LNCAP (cell line): ENCODE measurements around the gene MYOF.

Source experiments
- TF ChIP-seq, protein P1 (sequence below): fragments of 450-650 bp; IDR thresholded peaks from 2 replicates; pipeline ENCODE4 v1.5.1; 2017; ENCODE audit warnings: mild to moderate bottlenecking

Gene MYOF

DNA sequence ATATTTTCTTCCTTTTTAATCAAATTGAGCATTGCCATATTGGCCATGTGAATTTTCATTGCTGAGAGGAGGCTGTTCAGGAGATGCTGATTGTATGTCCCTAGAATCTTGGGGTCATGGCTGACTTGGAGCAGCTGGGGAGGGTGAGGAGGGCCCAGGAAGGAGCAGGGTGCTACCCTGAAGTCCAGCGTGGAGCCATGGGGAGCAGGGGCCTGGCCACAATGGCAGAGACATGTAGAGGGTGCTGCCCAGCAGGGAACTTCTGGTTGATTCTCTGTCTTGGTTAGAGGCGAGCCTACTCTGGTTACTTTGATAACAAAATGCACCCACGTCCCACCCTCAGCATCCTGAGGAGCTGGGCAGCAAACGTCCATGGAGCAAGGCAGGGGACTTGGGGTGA, 186.0 kb downstream of the MYOF start:
- TF ChIP-seq, protein P1, sequence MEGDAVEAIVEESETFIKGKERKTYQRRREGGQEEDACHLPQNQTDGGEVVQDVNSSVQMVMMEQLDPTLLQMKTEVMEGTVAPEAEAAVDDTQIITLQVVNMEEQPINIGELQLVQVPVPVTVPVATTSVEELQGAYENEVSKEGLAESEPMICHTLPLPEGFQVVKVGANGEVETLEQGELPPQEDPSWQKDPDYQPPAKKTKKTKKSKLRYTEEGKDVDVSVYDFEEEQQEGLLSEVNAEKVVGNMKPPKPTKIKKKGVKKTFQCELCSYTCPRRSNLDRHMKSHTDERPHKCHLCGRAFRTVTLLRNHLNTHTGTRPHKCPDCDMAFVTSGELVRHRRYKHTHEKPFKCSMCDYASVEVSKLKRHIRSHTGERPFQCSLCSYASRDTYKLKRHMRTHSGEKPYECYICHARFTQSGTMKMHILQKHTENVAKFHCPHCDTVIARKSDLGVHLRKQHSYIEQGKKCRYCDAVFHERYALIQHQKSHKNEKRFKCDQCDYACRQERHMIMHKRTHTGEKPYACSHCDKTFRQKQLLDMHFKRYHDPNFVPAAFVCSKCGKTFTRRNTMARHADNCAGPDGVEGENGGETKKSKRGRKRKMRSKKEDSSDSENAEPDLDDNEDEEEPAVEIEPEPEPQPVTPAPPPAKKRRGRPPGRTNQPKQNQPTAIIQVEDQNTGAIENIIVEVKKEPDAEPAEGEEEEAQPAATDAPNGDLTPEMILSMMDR: no peak

DNA sequence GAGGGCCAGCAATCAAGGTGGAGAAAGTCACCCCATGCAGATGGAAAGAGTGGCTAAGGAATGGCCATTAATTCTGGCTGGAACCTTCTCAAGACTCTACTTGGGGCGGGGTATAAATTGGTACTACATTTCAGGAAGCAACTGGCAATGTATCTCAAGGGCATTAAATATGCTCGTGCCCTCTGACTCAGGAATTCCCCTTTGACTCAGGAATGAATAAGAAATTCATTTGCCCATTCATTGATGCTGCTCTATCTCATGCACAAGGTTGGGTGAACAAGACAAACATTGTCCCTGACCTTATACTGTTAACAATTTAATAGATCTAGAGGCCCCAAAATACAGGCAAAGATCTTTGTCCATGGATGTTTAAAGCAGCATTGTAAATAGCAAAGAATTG, 188.1 kb downstream of the MYOF start:
- TF ChIP-seq, protein P1: no peak

DNA sequence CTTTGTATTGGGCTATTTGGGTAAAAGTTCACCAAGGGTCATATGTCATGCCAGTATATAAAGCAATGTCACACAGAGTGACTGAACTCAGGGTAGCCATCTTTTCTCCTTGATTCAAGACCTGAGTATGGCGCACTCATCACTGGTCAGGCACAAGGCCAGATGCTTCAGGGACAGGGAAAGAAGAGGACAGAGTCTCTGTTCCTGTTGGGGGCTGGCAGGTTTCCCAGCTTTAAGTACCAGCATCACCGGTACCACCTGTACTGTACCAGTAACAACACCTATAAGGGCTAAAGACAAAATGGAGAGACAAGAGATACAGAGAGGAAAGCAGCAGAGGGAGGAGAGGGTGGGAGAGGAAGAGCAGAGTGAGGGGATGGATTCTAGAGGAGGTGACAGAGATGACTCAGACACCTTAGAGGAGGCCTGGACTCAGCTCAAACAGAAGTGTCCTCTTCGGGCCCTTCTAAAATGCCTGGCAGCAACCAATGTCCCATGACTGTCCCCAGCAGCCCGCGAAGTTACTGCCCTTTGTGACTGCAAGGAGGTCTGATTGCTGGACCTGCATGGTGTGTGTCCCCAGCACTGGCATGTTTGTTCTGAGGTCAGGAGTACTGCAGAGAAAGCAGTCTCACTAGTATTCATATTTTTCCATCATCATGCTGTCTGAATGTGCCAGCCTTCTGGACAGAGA, 191.3 kb downstream of the MYOF start:
- TF ChIP-seq, protein P1: no peak

DNA sequence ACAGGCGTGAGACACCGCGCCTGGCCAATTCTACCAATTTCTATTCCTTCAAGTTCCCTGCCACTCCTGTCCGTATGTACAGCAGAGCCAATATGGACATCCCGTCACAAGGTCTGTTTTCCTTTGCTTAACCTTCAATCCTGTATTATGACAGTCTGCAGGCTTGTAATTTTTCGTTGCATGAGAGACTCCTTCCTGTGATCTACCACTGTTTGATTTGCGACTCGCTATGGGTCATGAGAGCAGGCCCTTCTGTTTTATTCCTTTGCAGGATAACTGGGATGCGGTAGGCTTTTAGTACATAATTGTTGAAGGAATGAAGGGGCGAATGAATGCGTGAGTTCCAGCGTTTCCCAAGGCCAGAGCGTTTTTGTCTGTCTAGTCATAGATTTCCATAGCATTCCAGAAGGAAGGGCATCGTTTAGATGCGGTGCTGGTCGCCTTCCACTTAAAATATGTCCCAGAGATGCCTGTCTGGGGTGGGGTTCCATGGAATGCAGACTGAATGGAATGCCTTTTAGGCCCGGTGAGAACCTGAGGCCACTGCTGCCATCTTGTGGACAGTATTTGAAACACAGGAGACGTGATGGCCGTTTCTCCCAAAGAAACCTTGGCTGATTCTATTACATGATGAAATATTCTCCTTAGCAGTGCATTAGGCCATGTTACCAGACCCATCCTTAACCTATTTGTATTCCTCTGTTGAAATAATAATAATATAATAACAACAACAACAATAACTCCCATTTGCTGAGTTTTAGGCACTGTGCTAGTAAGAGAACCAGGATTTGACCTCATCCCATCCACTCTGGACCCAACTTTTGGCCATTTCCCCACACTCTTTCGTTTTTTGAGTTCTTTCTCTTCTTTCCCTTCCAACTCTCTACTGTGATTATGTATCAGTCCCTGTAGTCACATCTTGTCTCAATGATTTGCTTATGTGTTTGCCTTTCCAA, 193.2 kb downstream of the MYOF start:
- TF ChIP-seq, protein P1: peak; percentile 79

DNA sequence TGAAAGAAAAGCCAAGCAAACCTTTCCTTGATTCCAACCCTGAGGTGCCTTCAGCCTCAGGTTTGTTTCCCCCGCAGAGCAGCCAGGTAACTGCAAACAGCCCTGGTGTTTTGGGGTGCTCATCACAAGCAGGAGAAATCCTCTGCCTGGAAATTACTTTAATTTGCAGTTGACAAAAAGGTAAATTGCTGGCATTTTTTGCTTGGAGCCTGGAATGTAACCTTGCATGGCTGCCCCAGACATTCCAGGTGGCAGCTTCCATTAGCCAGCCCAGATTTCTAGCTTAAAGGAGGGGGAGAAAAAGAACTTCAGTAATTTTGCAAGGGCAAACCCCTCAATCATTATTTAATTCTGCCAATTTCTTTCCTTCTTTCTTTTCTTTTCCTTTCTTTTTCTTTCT, 194.4 kb downstream of the MYOF start:
- TF ChIP-seq, protein P1: no peak

DNA sequence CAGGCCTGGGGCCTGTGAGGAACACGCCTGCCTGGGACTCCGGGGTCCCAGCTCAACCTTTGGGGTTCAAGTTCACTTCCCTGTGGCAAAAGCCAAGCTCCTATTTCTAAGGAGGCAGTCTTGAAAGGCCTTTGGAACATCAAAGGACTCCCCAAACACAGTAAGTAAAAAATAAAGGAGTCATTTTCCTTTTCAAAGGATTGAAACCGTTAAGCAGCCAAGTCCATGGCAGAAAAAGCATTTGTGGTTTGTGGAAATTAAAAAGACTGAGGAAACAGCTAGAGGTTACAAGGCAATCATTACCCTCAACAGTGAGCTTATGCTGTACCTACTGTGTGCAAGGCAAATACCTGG, 200.8 kb downstream of the MYOF start:
- TF ChIP-seq, protein P1: no peak

DNA sequence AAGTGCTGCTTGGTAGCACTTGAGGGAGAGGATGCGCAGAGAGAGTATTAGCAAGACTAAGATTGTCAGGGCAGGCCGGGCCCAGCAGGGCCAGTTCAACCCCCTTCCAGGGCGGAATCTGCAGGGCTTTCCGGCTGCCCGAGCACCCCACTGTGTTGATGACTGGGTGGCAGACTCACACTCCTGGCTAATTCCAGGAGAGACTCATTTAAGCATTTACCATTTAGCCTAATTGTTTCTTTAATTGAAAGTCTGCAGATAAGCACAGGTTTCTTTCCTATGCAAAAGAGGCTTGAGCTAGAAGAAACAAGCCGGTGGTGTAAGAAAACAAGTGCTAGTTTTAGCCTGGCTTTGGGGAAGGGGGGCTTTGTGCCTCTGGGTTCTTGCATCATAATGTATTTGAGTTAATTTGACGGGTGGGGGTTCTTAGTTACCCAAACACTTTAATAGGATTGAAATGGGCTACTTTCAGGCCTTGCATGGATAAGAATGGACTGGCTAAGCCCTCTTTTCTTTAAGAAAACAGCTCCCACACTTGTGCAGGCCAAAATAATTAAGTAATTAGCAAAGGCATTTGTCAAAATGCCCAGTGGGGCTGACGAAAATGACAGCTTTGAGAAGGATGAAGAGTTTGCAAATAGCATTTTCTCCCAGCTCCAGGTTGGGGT, 201.3 kb downstream of the MYOF start:
- TF ChIP-seq, protein P1: no peak
